Measurements from ENCODE around the gene BCAS3.
A peak's percentile ranks its signal among the peaks of the same experiment; 100 is the strongest.

Gene BCAS3

DNA sequence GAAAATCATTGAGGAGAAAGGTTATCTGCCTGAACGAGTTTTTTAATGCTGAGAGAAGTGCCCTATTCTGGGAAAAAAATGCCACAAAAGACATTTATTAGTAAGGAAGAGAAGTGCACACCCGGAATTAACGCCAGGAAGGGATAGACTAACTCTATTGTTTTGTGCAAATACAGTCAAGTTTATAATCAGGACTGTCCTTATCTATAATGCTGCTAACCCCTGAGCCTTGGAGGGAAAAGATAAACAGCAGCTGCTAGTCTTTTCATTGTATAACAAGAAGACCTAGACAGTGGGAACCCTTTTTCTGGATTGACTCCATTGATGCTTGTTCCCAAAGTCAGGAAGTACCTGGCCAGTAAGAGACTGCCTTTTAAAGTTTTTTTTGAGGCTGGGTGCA, 26.5 kb downstream of the BCAS3 start:
- no peak for DNase-seq
- Histone ChIP-seq H3K4me1 (ENCODE audit: control insufficient read depth, insufficient read depth, low read length, poor library complexity, severe bottlenecking) (no peaks in the 10 kb centered on the region), H3K36me3 (ENCODE audit: control insufficient read depth, insufficient read depth, low read length) (peaks cover 3% of the 10 kb centered on the region), H3K4me3 (ENCODE audit: insufficient read depth, low read depth, low read length, poor library complexity, severe bottlenecking) (no peak overlapping the region), H3K9me3 (ENCODE audit: control insufficient read depth, low read length) (no peaks in the 10 kb centered on the region), H3K27ac (ENCODE audit: insufficient read depth, low read length, poor library complexity, severe bottlenecking) (no peak overlapping the region), H3K27me3 (replicated peaks; ENCODE audit: control insufficient read depth, insufficient read depth, low read length, poor library complexity, severe bottlenecking) (no peaks in the 10 kb centered on the region)

DNA sequence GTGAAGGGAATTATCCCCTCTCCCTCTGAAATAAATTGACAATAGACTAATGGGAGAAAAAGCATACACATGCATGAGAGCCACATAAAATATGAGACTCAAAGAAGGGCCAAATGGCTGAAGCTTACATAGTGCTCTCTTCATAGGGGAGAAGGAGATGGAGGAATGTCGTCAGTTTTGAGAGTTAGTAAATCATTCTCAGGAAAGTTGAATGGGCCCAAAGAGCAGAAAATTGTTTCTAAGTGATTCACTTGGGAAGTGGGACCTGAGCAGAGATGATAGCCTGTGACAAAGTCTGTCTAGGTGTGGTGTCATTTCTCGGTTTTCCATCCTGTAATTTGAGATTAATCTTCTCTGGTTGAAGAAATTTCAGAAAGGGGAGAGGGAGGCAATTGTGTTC, 35.0 kb downstream of the BCAS3 start:
- H3K9me3 ChIP-seq (ENCODE audit: control insufficient read depth, low read length) = no peaks in the 10 kb centered on the region
- H3K27me3 ChIP-seq (replicated peaks; ENCODE audit: control insufficient read depth, insufficient read depth, low read length, poor library complexity, severe bottlenecking) = no peaks in the 10 kb centered on the region
- no peaks in the 10 kb centered on the region for H3K4me1 ChIP-seq (ENCODE audit: control insufficient read depth, insufficient read depth, low read length, poor library complexity, severe bottlenecking)
- H3K27ac ChIP-seq (ENCODE audit: insufficient read depth, low read length, poor library complexity, severe bottlenecking) = no peak overlapping the region
- H3K4me3 ChIP-seq (ENCODE audit: insufficient read depth, low read depth, low read length, poor library complexity, severe bottlenecking) = no peak overlapping the region
- no peak for DNase-seq
- H3K36me3 ChIP-seq (ENCODE audit: control insufficient read depth, insufficient read depth, low read length) = peaks cover 6% of the 10 kb centered on the region

GRCh38 chr17:60713608-60714007, 36.0 kb downstream of the BCAS3 start:
- no peak overlapping the region for H3K4me3 ChIP-seq (ENCODE audit: insufficient read depth, low read depth, low read length, poor library complexity, severe bottlenecking)
- H3K9me3 ChIP-seq (ENCODE audit: control insufficient read depth, low read length) = no peaks in the 10 kb centered on the region
- H3K27ac ChIP-seq (ENCODE audit: insufficient read depth, low read length, poor library complexity, severe bottlenecking) = no peak overlapping the region
- H3K4me1 ChIP-seq (ENCODE audit: control insufficient read depth, insufficient read depth, low read length, poor library complexity, severe bottlenecking) = no peaks in the 10 kb centered on the region
- no peak for DNase-seq
- H3K36me3 ChIP-seq (ENCODE audit: control insufficient read depth, insufficient read depth, low read length) = peaks cover 6% of the 10 kb centered on the region
- H3K27me3 ChIP-seq (replicated peaks; ENCODE audit: control insufficient read depth, insufficient read depth, low read length, poor library complexity, severe bottlenecking) = no peaks in the 10 kb centered on the region

DNA sequence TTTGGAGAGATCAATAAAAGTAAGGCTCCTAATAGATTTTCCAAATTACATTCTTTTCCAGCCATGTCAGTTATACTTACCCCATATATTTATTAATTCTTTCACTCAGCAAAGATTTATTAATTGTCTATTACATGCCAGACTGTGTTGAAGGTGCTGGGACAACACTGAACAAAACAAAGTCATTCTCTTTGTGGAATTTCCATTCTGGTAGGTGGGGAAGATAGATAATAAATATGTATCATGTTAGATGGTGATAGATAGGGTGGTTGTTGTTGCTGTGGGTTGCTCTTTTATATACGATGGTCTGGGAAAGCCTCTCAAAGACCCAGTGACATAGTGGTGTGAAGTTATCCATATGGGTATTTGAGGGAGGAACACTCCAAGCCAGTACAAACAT, 39.1 kb downstream of the BCAS3 start:
- H3K4me3 ChIP-seq (ENCODE audit: insufficient read depth, low read depth, low read length, poor library complexity, severe bottlenecking) = no peak overlapping the region
- no peak for DNase-seq
- H3K4me1 ChIP-seq (ENCODE audit: control insufficient read depth, insufficient read depth, low read length, poor library complexity, severe bottlenecking) = no peaks in the 10 kb centered on the region
- H3K36me3 ChIP-seq (ENCODE audit: control insufficient read depth, insufficient read depth, low read length) = no peaks in the 10 kb centered on the region
- no peaks in the 10 kb centered on the region for H3K9me3 ChIP-seq (ENCODE audit: control insufficient read depth, low read length)
- no peak overlapping the region for H3K27ac ChIP-seq (ENCODE audit: insufficient read depth, low read length, poor library complexity, severe bottlenecking)
- no peaks in the 10 kb centered on the region for H3K27me3 ChIP-seq (replicated peaks; ENCODE audit: control insufficient read depth, insufficient read depth, low read length, poor library complexity, severe bottlenecking)

GRCh38 chr17:60717814-60718213, 40.2 kb downstream of the BCAS3 start:
- no peak overlapping the region for H3K27ac ChIP-seq (ENCODE audit: insufficient read depth, low read length, poor library complexity, severe bottlenecking)
- no peaks in the 10 kb centered on the region for H3K27me3 ChIP-seq (replicated peaks; ENCODE audit: control insufficient read depth, insufficient read depth, low read length, poor library complexity, severe bottlenecking)
- no peak overlapping the region for H3K4me3 ChIP-seq (ENCODE audit: insufficient read depth, low read depth, low read length, poor library complexity, severe bottlenecking)
- H3K4me1 ChIP-seq (ENCODE audit: control insufficient read depth, insufficient read depth, low read length, poor library complexity, severe bottlenecking) = no peaks in the 10 kb centered on the region
- H3K36me3 ChIP-seq (ENCODE audit: control insufficient read depth, insufficient read depth, low read length) = no peaks in the 10 kb centered on the region
- no peak for DNase-seq
- H3K9me3 ChIP-seq (ENCODE audit: control insufficient read depth, low read length) = no peaks in the 10 kb centered on the region

GRCh38 chr17:60720763-60721531, 43.3 kb downstream of the BCAS3 start:
- H3K4me3 ChIP-seq (ENCODE audit: insufficient read depth, low read depth, low read length, poor library complexity, severe bottlenecking) = no peak overlapping the region
- H3K27me3 ChIP-seq (replicated peaks; ENCODE audit: control insufficient read depth, insufficient read depth, low read length, poor library complexity, severe bottlenecking) = no peaks in the 10 kb centered on the region
- peak in 1 of 3 donors; percentile 21 for DNase-seq
- no peaks in the 10 kb centered on the region for H3K9me3 ChIP-seq (ENCODE audit: control insufficient read depth, low read length)
- H3K4me1 ChIP-seq (ENCODE audit: control insufficient read depth, insufficient read depth, low read length, poor library complexity, severe bottlenecking) = no peaks in the 10 kb centered on the region
- no peaks in the 10 kb centered on the region for H3K36me3 ChIP-seq (ENCODE audit: control insufficient read depth, insufficient read depth, low read length)
- no peak overlapping the region for H3K27ac ChIP-seq (ENCODE audit: insufficient read depth, low read length, poor library complexity, severe bottlenecking)

DNA sequence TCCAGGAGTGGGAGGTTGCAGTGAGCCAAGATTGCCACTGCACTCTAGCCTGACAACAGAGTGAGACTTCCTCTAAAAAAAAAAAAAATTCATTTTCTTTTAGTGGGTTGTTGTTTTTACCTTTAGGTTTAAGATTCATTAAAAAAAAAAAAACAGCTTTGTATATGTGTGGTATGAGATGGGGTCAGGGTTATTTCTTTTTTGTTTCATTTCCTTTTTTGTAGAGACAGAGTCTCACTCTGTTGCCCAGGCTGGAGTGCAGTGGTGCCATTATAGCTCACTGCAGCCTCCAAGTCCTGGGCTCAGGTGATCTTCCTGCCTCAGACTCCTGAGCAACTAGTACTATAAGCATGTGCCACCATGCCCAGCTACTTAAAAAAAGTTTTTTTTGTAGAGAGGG, 47.0 kb downstream of the BCAS3 start:
- Histone ChIP-seq H3K9me3 (ENCODE audit: control insufficient read depth, low read length) (no peaks in the 10 kb centered on the region), H3K36me3 (ENCODE audit: control insufficient read depth, insufficient read depth, low read length) (no peaks in the 10 kb centered on the region), H3K4me3 (ENCODE audit: insufficient read depth, low read depth, low read length, poor library complexity, severe bottlenecking) (no peak overlapping the region), H3K27me3 (replicated peaks; ENCODE audit: control insufficient read depth, insufficient read depth, low read length, poor library complexity, severe bottlenecking) (no peaks in the 10 kb centered on the region), H3K4me1 (ENCODE audit: control insufficient read depth, insufficient read depth, low read length, poor library complexity, severe bottlenecking) (no peaks in the 10 kb centered on the region), H3K27ac (ENCODE audit: insufficient read depth, low read length, poor library complexity, severe bottlenecking) (no peak overlapping the region)
- DNase-seq = no peak

DNA sequence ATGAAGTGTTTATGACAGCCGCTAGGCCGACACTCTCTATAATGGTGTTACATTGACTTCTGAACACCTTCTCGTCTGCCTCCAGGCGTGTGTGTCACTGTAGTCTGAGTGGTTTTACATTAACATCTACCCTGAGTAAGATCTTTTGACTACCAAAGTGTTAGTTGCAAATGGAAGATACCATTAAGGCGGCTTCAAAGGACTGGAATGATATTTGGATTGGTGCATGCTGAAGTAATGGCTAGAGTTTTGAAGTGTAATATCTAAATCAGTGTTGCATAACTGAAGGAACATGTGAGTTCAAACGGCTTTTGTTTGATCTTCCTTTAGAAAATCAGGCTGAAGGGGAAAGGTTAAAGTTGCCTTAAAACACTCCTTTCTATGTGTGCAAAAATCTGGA, 52.2 kb downstream of the BCAS3 start:
- H3K27me3 ChIP-seq (replicated peaks; ENCODE audit: control insufficient read depth, insufficient read depth, low read length, poor library complexity, severe bottlenecking) = no peaks in the 10 kb centered on the region
- H3K4me1 ChIP-seq (ENCODE audit: control insufficient read depth, insufficient read depth, low read length, poor library complexity, severe bottlenecking) = no peaks in the 10 kb centered on the region
- H3K9me3 ChIP-seq (ENCODE audit: control insufficient read depth, low read length) = no peaks in the 10 kb centered on the region
- no peaks in the 10 kb centered on the region for H3K36me3 ChIP-seq (ENCODE audit: control insufficient read depth, insufficient read depth, low read length)
- no peak overlapping the region for H3K27ac ChIP-seq (ENCODE audit: insufficient read depth, low read length, poor library complexity, severe bottlenecking)
- H3K4me3 ChIP-seq (ENCODE audit: insufficient read depth, low read depth, low read length, poor library complexity, severe bottlenecking) = no peak overlapping the region
- no peak for DNase-seq

DNA sequence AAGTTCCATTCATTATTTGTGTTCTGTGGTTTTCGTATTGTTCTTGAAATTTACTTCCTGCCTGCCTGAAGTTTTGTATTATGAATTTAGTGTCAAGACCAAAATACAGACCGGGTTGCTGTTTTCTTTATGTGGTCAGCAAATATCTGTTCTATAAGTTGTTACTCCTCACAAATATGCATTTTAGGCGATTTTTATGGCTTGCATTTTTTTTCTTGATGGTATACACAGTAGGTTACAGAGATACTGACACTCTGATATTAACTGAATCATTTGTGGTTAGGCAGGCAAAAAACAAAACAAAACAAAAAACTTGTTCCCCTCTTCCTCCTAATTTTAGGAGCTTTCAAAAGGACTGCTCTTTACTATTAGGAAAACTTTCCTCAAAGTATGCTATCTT, 52.6 kb downstream of the BCAS3 start:
- Histone ChIP-seq H3K27me3 (replicated peaks; ENCODE audit: control insufficient read depth, insufficient read depth, low read length, poor library complexity, severe bottlenecking) (no peaks in the 10 kb centered on the region), H3K27ac (ENCODE audit: insufficient read depth, low read length, poor library complexity, severe bottlenecking) (no peak overlapping the region), H3K4me1 (ENCODE audit: control insufficient read depth, insufficient read depth, low read length, poor library complexity, severe bottlenecking) (no peaks in the 10 kb centered on the region), H3K9me3 (ENCODE audit: control insufficient read depth, low read length) (no peaks in the 10 kb centered on the region), H3K36me3 (ENCODE audit: control insufficient read depth, insufficient read depth, low read length) (no peaks in the 10 kb centered on the region), H3K4me3 (ENCODE audit: insufficient read depth, low read depth, low read length, poor library complexity, severe bottlenecking) (no peak overlapping the region)
- no peak for DNase-seq

DNA sequence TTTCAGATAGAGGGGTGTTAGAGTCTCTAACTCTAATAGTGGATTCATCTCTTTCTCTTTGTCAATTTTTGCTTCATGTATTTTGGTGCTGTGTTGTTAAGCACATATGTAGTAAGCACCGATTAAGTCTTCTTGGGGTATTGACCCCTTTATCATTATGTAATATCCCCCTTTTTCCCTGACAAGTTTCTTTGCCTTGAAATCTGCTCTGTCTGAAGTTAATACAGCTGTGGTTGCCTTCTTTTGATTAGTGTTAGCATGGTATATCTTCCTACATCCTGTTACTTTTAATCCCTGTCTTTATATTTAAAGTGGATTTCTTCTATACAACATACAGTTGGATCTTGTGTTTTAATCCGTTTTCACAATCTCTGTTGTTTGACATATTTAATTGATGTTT, 60.6 kb downstream of the BCAS3 start:
- H3K27me3 ChIP-seq (replicated peaks; ENCODE audit: control insufficient read depth, insufficient read depth, low read length, poor library complexity, severe bottlenecking) = no peaks in the 10 kb centered on the region
- H3K27ac ChIP-seq (ENCODE audit: insufficient read depth, low read length, poor library complexity, severe bottlenecking) = no peak overlapping the region
- H3K9me3 ChIP-seq (ENCODE audit: control insufficient read depth, low read length) = no peaks in the 10 kb centered on the region
- DNase-seq = no peak
- no peaks in the 10 kb centered on the region for H3K4me1 ChIP-seq (ENCODE audit: control insufficient read depth, insufficient read depth, low read length, poor library complexity, severe bottlenecking)
- no peaks in the 10 kb centered on the region for H3K36me3 ChIP-seq (ENCODE audit: control insufficient read depth, insufficient read depth, low read length)
- no peak overlapping the region for H3K4me3 ChIP-seq (ENCODE audit: insufficient read depth, low read depth, low read length, poor library complexity, severe bottlenecking)

Data from effector memory CD4-positive, alpha-beta T cell (primary cell).